ENCODE data around the gene MYO7B.

GRCh38 chr2:127589358-127589757 is 53.9 kb downstream of the MYO7B start:
- TF ChIP-seq CTCF (IDR thresholded peaks at IDR 0.05): no peak
- TF ChIP-seq POLR2A (IDR thresholded peaks at IDR 0.05): no peak
- no peak for TF ChIP-seq POLR2AphosphoS5 (IDR thresholded peaks at IDR 0.05)

All from breast epithelium (tissue), 3 donors.